IMR-90 (cell line): Measurements from ENCODE around the gene ZNF207. TPM values are rescaled to one million over a fixed set of nuclear protein-coding genes. Genes with fewer than 3 reads are reported as not detected.

ENCODE experiments used
- ATAC-seq: fragments of 200-7000 bp; cut with Tn5 transposase; 2 replicates; pipeline ENCODE4 v1.9.1; 2020; ENCODE audit warnings: low read depth, mild to moderate bottlenecking, moderate library complexity
- BruUV-seq: library from RNA; stranded (reverse); fragments of 400-500 nt; replicated peaks from 2 replicates; lab custom pipeline; 2021; lab: Mats Ljungman, UMichigan
- CTCF ChIA-PET: fragments of 300-600 bp; formaldehyde crosslinking; extraction: SDS; loops from one replicate; lab custom pipeline; 2021; ENCODE audit warnings: antibody characterized with exemption; lab: Yijun Ruan, JAX
- POLR2A ChIA-PET: fragments of 300-600 bp; sonication (Branson Sonifier 250); formaldehyde crosslinking; loops from one replicate; lab custom pipeline; 2022; ENCODE audit warnings: antibody characterized with exemption; ENCODE audit not compliant: unreplicated experiment; lab: Charles Lee
- DNase-seq: peaks from one replicate; pipeline ENCODE4 v3.0.0; 2013
- H2AFZ ChIP-seq: replicated peaks from 2 replicates; pipeline ENCODE3; 2013; ENCODE audit warnings: low read length, mild to moderate bottlenecking; ENCODE audit not compliant: poor library complexity
- H2AK5ac ChIP-seq: 2 replicates; pipeline ENCODE4 v1.6.1; 2013; ENCODE audit warnings: low read depth, low read length, inconsistent platforms
- H2AK9ac ChIP-seq: replicated peaks from 2 replicates; pipeline ENCODE3; 2013; ENCODE audit warnings: mild to moderate bottlenecking, low read depth, low read length, moderate library complexity; ENCODE audit not compliant: poor library complexity
- H2BK120ac ChIP-seq: 2 replicates; pipeline ENCODE4 v1.6.1; 2013; ENCODE audit warnings: low read depth, low read length, inconsistent platforms
- H2BK15ac ChIP-seq: 3 replicates; pipeline ENCODE4 v1.6.1; 2013; ENCODE audit warnings: low read depth, low read length, inconsistent platforms
- H2BK20ac ChIP-seq: 2 replicates; pipeline ENCODE4 v1.6.1; 2013; ENCODE audit warnings: low read depth, mild to moderate bottlenecking, inconsistent platforms, low read length, moderate library complexity
- H2BK5ac ChIP-seq: 2 replicates; pipeline ENCODE4 v1.6.1; 2013; ENCODE audit warnings: mild to moderate bottlenecking, low read depth, low read length, inconsistent platforms; ENCODE audit not compliant: poor library complexity, severe bottlenecking
- H3K14ac ChIP-seq: replicated peaks from 2 replicates; pipeline ENCODE4 v1.6.1; 2013; ENCODE audit warnings: low read depth, low read length, inconsistent platforms
- H3K18ac ChIP-seq: 2 replicates; pipeline ENCODE4 v1.6.1; 2013; ENCODE audit warnings: low read depth, low read length, control low read depth
- H3K23ac ChIP-seq: 2 replicates; pipeline ENCODE4 v1.6.1; 2013; ENCODE audit warnings: low read depth, low read length, inconsistent platforms
- H3K27ac ChIP-seq: 2 replicates; pipeline ENCODE4 v1.5.1; 2013; ENCODE audit warnings: mild to moderate bottlenecking, control low read depth, low read length; ENCODE audit not compliant: insufficient read depth
- H3K27me3 ChIP-seq: 2 replicates; pipeline ENCODE4 v1.6.1; 2013; ENCODE audit warnings: low read length; ENCODE audit not compliant: control insufficient read depth, insufficient read depth
- H3K36me3 ChIP-seq: 2 replicates; pipeline ENCODE4 v1.6.1; 2013; ENCODE audit warnings: low read length, mixed read lengths; ENCODE audit not compliant: control insufficient read depth, insufficient read depth
- H3K4ac ChIP-seq: 2 replicates; pipeline ENCODE4 v1.6.1; 2013; ENCODE audit warnings: low read depth, low read length, inconsistent platforms
- H3K4me1 ChIP-seq: 2 replicates; pipeline ENCODE4 v1.6.1; 2013; ENCODE audit warnings: low read length, mixed read lengths; ENCODE audit not compliant: control insufficient read depth, insufficient read depth
- H3K4me2 ChIP-seq: 2 replicates; pipeline ENCODE4 v1.6.1; 2013; ENCODE audit warnings: low read depth, mild to moderate bottlenecking, control low read depth, low read length, moderate library complexity
- H3K4me3 ChIP-seq: 2 replicates; pipeline ENCODE4 v1.5.1; 2013; ENCODE audit warnings: low read depth, mild to moderate bottlenecking, control low read depth, low read length, moderate library complexity; ENCODE audit not compliant: insufficient read depth
- H3K56ac ChIP-seq: 2 replicates; pipeline ENCODE4 v1.6.1; 2013; ENCODE audit warnings: low read length, inconsistent platforms; ENCODE audit not compliant: insufficient read depth; ENCODE audit errors: extremely low read depth
- H3K79me1 ChIP-seq, 2 experiments: 2 replicates each; pipeline ENCODE4 v1.6.1; 2013; ENCODE audit warnings: low read length in 2 of 2, inconsistent platforms in 1 of 2, low read depth in 1 of 2
- H3K9ac ChIP-seq: 2 replicates; pipeline ENCODE4 v1.6.1; 2013; ENCODE audit warnings: low read depth, low read length, control low read depth
- H3K9me1 ChIP-seq: 2 replicates; pipeline ENCODE4 v1.6.1; 2013; ENCODE audit warnings: low read length, inconsistent platforms; ENCODE audit not compliant: insufficient read depth
- H3K9me3 ChIP-seq: 2 replicates; pipeline ENCODE4 v1.6.1; 2013; ENCODE audit warnings: low read length; ENCODE audit not compliant: control insufficient read depth, insufficient read depth
- H4K20me1 ChIP-seq: 2 replicates; pipeline ENCODE4 v1.6.1; 2013; ENCODE audit warnings: low read length, inconsistent platforms; ENCODE audit not compliant: insufficient read depth
- H4K5ac ChIP-seq: 2 replicates; pipeline ENCODE4 v1.6.1; 2013; ENCODE audit warnings: mild to moderate bottlenecking, low read depth, low read length, control low read depth
- H4K8ac ChIP-seq, 2 experiments: 2 replicates each; pipeline ENCODE4 v1.6.1; 2013; ENCODE audit warnings: low read depth in 2 of 2, low read length in 2 of 2, control low read depth in 1 of 2, inconsistent platforms in 1 of 2
- H4K91ac ChIP-seq: 2 replicates; pipeline ENCODE4 v1.6.1; 2013; ENCODE audit warnings: low read depth, low read length, inconsistent platforms; ENCODE audit not compliant: insufficient read depth
- BHLHE40 ChIP-seq: fragments of 150-350 bp; IDR thresholded peaks from 2 replicates; pipeline ENCODE4 v1.6.1; 2016; ENCODE audit warnings: mild to moderate bottlenecking, low read depth, low read length
- CEBPB ChIP-seq: IDR thresholded peaks from 2 replicates; pipeline ENCODE4 v1.6.1; 2012; ENCODE audit warnings: low read depth, low read length, improper control_type of control experiment
- CHD1 ChIP-seq: IDR thresholded peaks from 2 replicates; pipeline ENCODE4 v1.6.1; 2012; ENCODE audit warnings: low read depth, low read length, improper control_type of control experiment
- FOS ChIP-seq: fragments of 150-350 bp; IDR thresholded peaks from 2 replicates; pipeline ENCODE4 v1.6.1; 2016; ENCODE audit warnings: low read depth, low read length
- MAZ ChIP-seq: IDR thresholded peaks from 2 replicates; pipeline ENCODE4 v1.6.1; 2012; ENCODE audit warnings: low read depth, mild to moderate bottlenecking, low read length, improper control_type of control experiment, moderate library complexity, borderline replicate concordance
- MXI1 ChIP-seq: IDR thresholded peaks from 2 replicates; pipeline ENCODE4 v1.6.1; 2012; ENCODE audit warnings: low read depth, mild to moderate bottlenecking, low read length, moderate library complexity, borderline replicate concordance
- POLR2A ChIP-seq: IDR thresholded peaks from 2 replicates; pipeline ENCODE4 v1.6.1; 2012; ENCODE audit warnings: mild to moderate bottlenecking, low read depth, low read length
- RAD21 ChIP-seq: IDR thresholded peaks from 2 replicates; pipeline ENCODE4 v1.6.1; 2012; ENCODE audit warnings: low read length, improper control_type of control experiment
- RCOR1 ChIP-seq: IDR thresholded peaks from 2 replicates; pipeline ENCODE4 v1.6.1; 2012; ENCODE audit warnings: mild to moderate bottlenecking, low read length, improper control_type of control experiment; ENCODE audit not compliant: insufficient replicate concordance
- RFX5 ChIP-seq: IDR thresholded peaks from 2 replicates; pipeline ENCODE4 v1.8.0; 2012; ENCODE audit warnings: low read depth, mild to moderate bottlenecking, low read length, moderate library complexity
- WGBS, 2 experiments: methylation state at CpG; one replicate each; pipeline versions ENCODE4 v1.1.5 to v1.1.7; 2013; ENCODE audit warnings: missing lambda C conversion rate in 2 of 2; ENCODE audit not compliant: insufficient read length in 1 of 2; ENCODE audit errors: extremely low coverage in 2 of 2; 5-methylcytosine and 5-hydroxymethylcytosine counted together
- dilution Hi-C: fragments of 300-500 bp; cut with HindIII; formaldehyde crosslinking; loops from one replicate; pipeline ENCODE4 v1.14.3; 2018; ENCODE audit warnings: low sequenced_read_pairs; ENCODE audit not compliant: unreplicated experiment
- in situ Hi-C: fragments of 300-500 bp; cut with MboI; formaldehyde crosslinking; loops from 3 replicates; pipeline ENCODE4 v1.14.3; 2019; ENCODE audit warnings: low sequenced_read_pairs, inconsistent platforms, mixed read lengths
- intact Hi-C: fragments of 100-400 bp; cut with micrococcal nuclease; formaldehyde crosslinking; loops from 2 replicates; pipeline ENCODE4 v1.10.0; 2022
- polyA plus RNA-seq, 3 experiments: library from polyadenylated mRNA; depleted of rRNA; stranded (reverse); fragments of >200 nt; gene quantifications; 2 replicates each; pipeline ENCODE4 v1.2.3, GENCODE V29; 2012; ENCODE audit warnings: low replicate concordance in 1 of 3
- total RNA-seq: library from RNA; depleted of rRNA; stranded (reverse); fragments of >200 nt; gene quantifications from 2 replicates; pipeline ENCODE4 v1.2.3, GENCODE V29; 2012
- TF ChIP-seq, protein P1 (sequence below): fragments of 150-350 bp; IDR thresholded peaks from 2 replicates; pipeline ENCODE4 v1.6.1; 2017; ENCODE audit warnings: mild to moderate bottlenecking, antibody characterized with exemption, low read length, low read depth

The ZNF207 gene
- total and polyA plus RNA-seq, 2 of the 4 experiments (the other 2 are of a cell fraction), result 199 to 207 TPM

DNA sequence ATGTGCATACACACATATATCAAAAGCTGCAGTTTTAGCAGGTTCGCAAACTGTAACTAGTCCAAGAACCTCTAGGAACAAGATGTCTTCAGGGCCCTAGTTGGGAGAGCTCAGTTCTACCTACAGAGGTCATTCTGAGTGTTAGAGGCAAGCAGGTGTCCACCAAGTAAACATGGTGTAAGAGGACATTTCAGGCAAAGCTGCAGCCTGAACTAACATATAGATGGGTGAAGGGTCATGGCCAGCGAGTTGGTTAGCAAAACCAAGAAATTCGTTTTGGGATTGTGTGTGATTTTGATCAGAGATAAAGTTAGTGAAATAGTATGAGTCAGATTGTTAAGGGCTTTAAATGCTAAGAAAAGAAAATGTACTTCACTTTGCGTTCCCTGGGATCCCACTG lies 32.6 kb upstream of the ZNF207 start:
- no peak for TF ChIP-seq RCOR1
- no peak for TF ChIP-seq CEBPB
- TF ChIP-seq MAZ, result no peak
- TF ChIP-seq FOS, result no peak
- no peak for TF ChIP-seq CHD1
- TF ChIP-seq MXI1, result no peak
- TF ChIP-seq, protein P1, sequence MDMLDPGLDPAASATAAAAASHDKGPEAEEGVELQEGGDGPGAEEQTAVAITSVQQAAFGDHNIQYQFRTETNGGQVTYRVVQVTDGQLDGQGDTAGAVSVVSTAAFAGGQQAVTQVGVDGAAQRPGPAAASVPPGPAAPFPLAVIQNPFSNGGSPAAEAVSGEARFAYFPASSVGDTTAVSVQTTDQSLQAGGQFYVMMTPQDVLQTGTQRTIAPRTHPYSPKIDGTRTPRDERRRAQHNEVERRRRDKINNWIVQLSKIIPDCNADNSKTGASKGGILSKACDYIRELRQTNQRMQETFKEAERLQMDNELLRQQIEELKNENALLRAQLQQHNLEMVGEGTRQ, result no peak
- no peak for TF ChIP-seq BHLHE40
- TF ChIP-seq RFX5, result no peak
- no peak for TF ChIP-seq RAD21
- no peak for TF ChIP-seq POLR2A
- DNase-seq (no peak), ATAC-seq (no peak)
- no peak overlapping the region for H4K91ac ChIP-seq
- H2BK120ac ChIP-seq, result no peak overlapping the region
- no peak overlapping the region for H3K27ac ChIP-seq
- H3K4me3 ChIP-seq, result no peak overlapping the region
- no peak overlapping the region for H3K23ac ChIP-seq
- H3K27me3 ChIP-seq, result peaks cover 25% of the 10 kb centered on the region
- H3K4me2 ChIP-seq, result no peak overlapping the region
- no peak overlapping the region for H2BK20ac ChIP-seq
- no peaks in the 10 kb centered on the region for H3K36me3 ChIP-seq
- H4K5ac ChIP-seq, result no peak overlapping the region
- H2AK9ac ChIP-seq, result no peak overlapping the region
- in situ Hi-C loops (no loop called here), intact Hi-C loops (loop anchor here (5.0 kb wide), 1 partner anchor 310 kb away; the partner anchor contains the start of gene LRRC37B), dilution Hi-C loops (no loop called here)
- H4K8ac ChIP-seq, result no peak overlapping the region
- no peak overlapping the region for H3K56ac ChIP-seq
- H3K4me1 ChIP-seq, result no peaks in the 10 kb centered on the region
- no peak overlapping the region for H3K14ac ChIP-seq
- 73% methylated on average over 3 of the region's 4 CpGs; no CpG with 5 or more reads in 1 of the 2 experiments for WGBS, 2 experiments
- CTCF ChIA-PET, result no interaction called here
- no TSS peak for BruUV-seq
- H3K18ac ChIP-seq, result no peak overlapping the region
- no peaks in the 10 kb centered on the region for H3K9me1 ChIP-seq
- H3K4ac ChIP-seq, result no peak overlapping the region
- H3K9me3 ChIP-seq, result no peaks in the 10 kb centered on the region
- H3K9ac ChIP-seq, result no peak overlapping the region
- H2BK15ac ChIP-seq, result no peak overlapping the region
- no peak overlapping the region for H2BK5ac ChIP-seq
- POLR2A ChIA-PET, result no interaction called here
- H2AK5ac ChIP-seq, result no peak overlapping the region
- no peaks in the 10 kb centered on the region for H4K20me1 ChIP-seq
- H3K79me1 ChIP-seq, result no peaks in the 10 kb centered on the region
- no peak overlapping the region for H2AFZ ChIP-seq
